MCF 10A (cell line): ENCODE data around the gene RPL22. TPM values are rescaled to one million over a fixed set of nuclear protein-coding genes. Genes with fewer than 3 reads are reported as not detected.

Source experiments
- BruUV-seq: library from RNA; stranded (reverse); fragments of 400-500 nt; replicated peaks from 2 replicates; lab custom pipeline; 2021; lab: Mats Ljungman, UMichigan
- CTCF ChIA-PET: fragments of 300-600 bp; sonication (Branson Sonifier 250); formaldehyde crosslinking; extraction: SDS; loops from one replicate; lab custom pipeline; 2021; ENCODE audit warnings: antibody characterized with exemption, inconsistent platforms; lab: Yijun Ruan, JAX
- POLR2A ChIA-PET: fragments of 300-600, 350-650 bp; sonication (Branson Sonifier 250); formaldehyde crosslinking; extraction: SDS; loops from one replicate; lab custom pipeline; 2020; ENCODE audit warnings: antibody characterized with exemption, inconsistent platforms; lab: Yijun Ruan, JAX
- DNase-seq: peaks from one replicate; pipeline ENCODE4 v3.0.0-alpha.2; 2018; ENCODE audit not compliant: unreplicated experiment
- H3K27ac Mint-ChIP-seq: one replicate; pipeline ENCODE4 v1.8.0; 2022; ENCODE audit warnings: mild to moderate bottlenecking, low read depth, mixed read lengths; ENCODE audit not compliant: unreplicated experiment
- H3K27me3 Mint-ChIP-seq: one replicate; pipeline ENCODE4 v1.8.0; 2022; ENCODE audit warnings: mixed read lengths; ENCODE audit not compliant: insufficient read depth, unreplicated experiment
- H3K36me3 Mint-ChIP-seq: one replicate; pipeline ENCODE4 v1.8.0; 2022; ENCODE audit warnings: mild to moderate bottlenecking, moderate library complexity, mixed read lengths; ENCODE audit not compliant: insufficient read depth, unreplicated experiment
- H3K4me1 Mint-ChIP-seq: one replicate; pipeline ENCODE4 v1.8.0; 2022; ENCODE audit warnings: mixed read lengths; ENCODE audit not compliant: insufficient read depth, unreplicated experiment
- H3K4me3 Mint-ChIP-seq: one replicate; pipeline ENCODE4 v1.8.0; 2022; ENCODE audit warnings: mild to moderate bottlenecking, moderate library complexity, mixed read lengths; ENCODE audit not compliant: unreplicated experiment
- H3K9me3 Mint-ChIP-seq: one replicate; pipeline ENCODE4 v1.8.0; 2022; ENCODE audit warnings: mixed read lengths; ENCODE audit not compliant: unreplicated experiment
- intact Hi-C: fragments of 100-400 bp; cut with micrococcal nuclease; formaldehyde crosslinking; loops from 2 replicates; pipeline ENCODE4 v1.14.1; 2022
- total RNA-seq: library from RNA; stranded (reverse); gene quantifications from 2 replicates; pipeline ENCODE4 v1.2.3, GENCODE V29; 2022
- TF ChIP-seq, protein P1 (sequence below): fragments of 200-600 bp; IDR thresholded peaks from one replicate; pipeline ENCODE4 v1.8.0; 2022; ENCODE audit warnings: antibody characterized with exemption, mild to moderate bottlenecking; ENCODE audit not compliant: unreplicated experiment

The RPL22 gene
- total RNA-seq, 1 experiment from 2014 or later: 477 TPM

DNA sequence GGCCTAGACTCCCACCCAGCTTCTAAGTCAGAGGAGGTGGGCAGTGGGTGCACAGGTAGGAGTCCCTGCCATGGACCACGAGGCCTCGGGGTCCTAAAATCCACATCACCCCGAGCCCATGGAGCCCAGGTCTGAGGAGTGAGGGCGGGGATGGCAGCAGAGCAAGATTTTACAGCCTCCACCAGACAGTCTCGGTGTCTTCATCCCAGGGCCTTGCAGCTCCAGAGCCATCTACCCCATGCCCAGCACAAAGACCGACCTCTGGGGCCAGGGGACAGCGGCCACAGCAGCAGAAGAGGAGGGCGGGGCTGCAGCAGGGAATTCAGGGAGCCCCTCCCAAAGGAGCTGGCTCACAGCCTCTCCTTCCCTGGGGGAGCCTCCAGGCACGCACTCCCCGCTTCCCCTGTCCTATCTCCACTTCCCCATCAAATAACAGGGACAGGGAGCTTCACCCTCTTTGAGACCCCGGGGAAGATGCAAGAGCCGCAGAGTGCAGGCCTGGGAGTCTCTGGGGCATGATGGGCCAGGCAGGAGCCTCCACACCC is 33.9 kb downstream of the RPL22 start:
- H3K27ac Mint-ChIP-seq: no peak overlapping the region
- no peak overlapping the region for H3K4me3 Mint-ChIP-seq
- no TSS peak for BruUV-seq
- H3K4me1 Mint-ChIP-seq: no peaks in the 10 kb centered on the region
- POLR2A ChIA-PET: no interaction called here
- no peaks in the 10 kb centered on the region for H3K36me3 Mint-ChIP-seq
- TF ChIP-seq, protein P1, sequence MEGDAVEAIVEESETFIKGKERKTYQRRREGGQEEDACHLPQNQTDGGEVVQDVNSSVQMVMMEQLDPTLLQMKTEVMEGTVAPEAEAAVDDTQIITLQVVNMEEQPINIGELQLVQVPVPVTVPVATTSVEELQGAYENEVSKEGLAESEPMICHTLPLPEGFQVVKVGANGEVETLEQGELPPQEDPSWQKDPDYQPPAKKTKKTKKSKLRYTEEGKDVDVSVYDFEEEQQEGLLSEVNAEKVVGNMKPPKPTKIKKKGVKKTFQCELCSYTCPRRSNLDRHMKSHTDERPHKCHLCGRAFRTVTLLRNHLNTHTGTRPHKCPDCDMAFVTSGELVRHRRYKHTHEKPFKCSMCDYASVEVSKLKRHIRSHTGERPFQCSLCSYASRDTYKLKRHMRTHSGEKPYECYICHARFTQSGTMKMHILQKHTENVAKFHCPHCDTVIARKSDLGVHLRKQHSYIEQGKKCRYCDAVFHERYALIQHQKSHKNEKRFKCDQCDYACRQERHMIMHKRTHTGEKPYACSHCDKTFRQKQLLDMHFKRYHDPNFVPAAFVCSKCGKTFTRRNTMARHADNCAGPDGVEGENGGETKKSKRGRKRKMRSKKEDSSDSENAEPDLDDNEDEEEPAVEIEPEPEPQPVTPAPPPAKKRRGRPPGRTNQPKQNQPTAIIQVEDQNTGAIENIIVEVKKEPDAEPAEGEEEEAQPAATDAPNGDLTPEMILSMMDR: no peak
- DNase-seq: no peak
- CTCF ChIA-PET: no interaction called here
- H3K27me3 Mint-ChIP-seq: peaks cover 39% of the 10 kb centered on the region
- no peaks in the 10 kb centered on the region for H3K9me3 Mint-ChIP-seq
- intact Hi-C loops: no loop called here

GRCh38 chr1:6165027-6165426 is 34.4 kb downstream of the RPL22 start:
- BruUV-seq: no TSS peak
- intact Hi-C loops: no loop called here
- TF ChIP-seq, protein P1: no peak
- ChIA-PET POLR2A (no interaction called here), CTCF (no interaction called here)
- H3K27me3 Mint-ChIP-seq: peaks cover 39% of the 10 kb centered on the region
- H3K36me3 Mint-ChIP-seq: no peaks in the 10 kb centered on the region
- H3K27ac Mint-ChIP-seq: no peak overlapping the region
- H3K9me3 Mint-ChIP-seq: no peaks in the 10 kb centered on the region
- H3K4me1 Mint-ChIP-seq: no peaks in the 10 kb centered on the region
- DNase-seq: no peak
- H3K4me3 Mint-ChIP-seq: no peak overlapping the region

GRCh38 chr1:6163973-6164617 is 35.3 kb downstream of the RPL22 start:
- no peak overlapping the region for H3K27ac Mint-ChIP-seq
- TF ChIP-seq, protein P1: no peak
- no peaks in the 10 kb centered on the region for H3K36me3 Mint-ChIP-seq
- DNase-seq: no peak
- H3K4me3 Mint-ChIP-seq: no peak overlapping the region
- BruUV-seq: no TSS peak
- CTCF ChIA-PET: interaction anchor here (0.5 kb wide), 1 partner anchor 99 kb away, joined by 3 read pairs; no protein-coding TSS in a partner anchor
- peaks cover 5% of the 10 kb centered on the region for H3K4me1 Mint-ChIP-seq
- peaks cover 39% of the 10 kb centered on the region for H3K27me3 Mint-ChIP-seq
- no peaks in the 10 kb centered on the region for H3K9me3 Mint-ChIP-seq
- intact Hi-C loops: no loop called here
- POLR2A ChIA-PET: no interaction called here

- no peak overlapping the region for H3K27ac Mint-ChIP-seq
- H3K36me3 Mint-ChIP-seq: no peaks in the 10 kb centered on the region
- CTCF ChIA-PET: interaction anchor here (0.5 kb wide), 1 partner anchor 100 kb away, joined by 3 read pairs; no protein-coding TSS in a partner anchor
- intact Hi-C loops: no loop called here
- H3K27me3 Mint-ChIP-seq: peaks cover 34% of the 10 kb centered on the region
- no TSS peak for BruUV-seq
- H3K9me3 Mint-ChIP-seq: no peaks in the 10 kb centered on the region
- TF ChIP-seq, protein P1: no peak
- DNase-seq: no peak
- no peak overlapping the region for H3K4me3 Mint-ChIP-seq
- peaks cover 9% of the 10 kb centered on the region for H3K4me1 Mint-ChIP-seq
- POLR2A ChIA-PET: no interaction called here
These were observed 36.0 kb downstream of the RPL22 start for GRCh38 chr1:6163191-6163972.
